SJCRH30 (cell line): Measurements from ENCODE around the gene DCBLD2. TPM values are rescaled to one million over a fixed set of nuclear protein-coding genes. Genes with fewer than 3 reads are reported as not detected.
"Not testable (repeated sequence)": the region's sequence is repeated elsewhere in the genome, so short reads cannot be mapped to it uniquely, and the experiment has no call there.

ENCODE experiments used
- DNase-seq, 2 experiments: peaks; one replicate each; pipeline ENCODE4 v3.0.0-alpha.2; 2015 to 2020
- H3K27ac ChIP-seq: fragments of 250-450 bp; sonication (Bioruptor Pico); 2 replicates; pipeline ENCODE4 v1.5.1; 2020; ENCODE audit warnings: mild to moderate bottlenecking, moderate library complexity
- H3K27me3 ChIP-seq: fragments of 250-450 bp; sonication (Bioruptor Pico); 2 replicates; pipeline ENCODE4 v1.5.1; 2020; ENCODE audit warnings: mild to moderate bottlenecking, moderate library complexity
- H3K36me3 ChIP-seq: fragments of 250-450 bp; sonication (Bioruptor Pico); 2 replicates; pipeline ENCODE4 v1.5.1; 2020; ENCODE audit warnings: mild to moderate bottlenecking, moderate library complexity
- H3K4me1 ChIP-seq: fragments of 250-450 bp; sonication (Bioruptor Pico); 2 replicates; pipeline ENCODE4 v1.5.1; 2020; ENCODE audit warnings: mild to moderate bottlenecking, moderate library complexity
- H3K4me3 ChIP-seq: fragments of 250-450 bp; sonication (Bioruptor Pico); 2 replicates; pipeline ENCODE4 v1.5.1; 2020; ENCODE audit warnings: mild to moderate bottlenecking, moderate library complexity
- H3K9me3 ChIP-seq: fragments of 250-450 bp; sonication (Bioruptor Pico); replicated peaks from 2 replicates; pipeline ENCODE4 v1.5.1; 2020; ENCODE audit warnings: mild to moderate bottlenecking, moderate library complexity
- total RNA-seq: library from RNA; depleted of rRNA; stranded (reverse); fragments of >200 nt; shearing (Covaris generic); gene quantifications from 2 replicates; pipeline ENCODE4 v1.2.3, GENCODE V29; 2014

Gene DCBLD2
- total RNA-seq, 1 experiment from 2014 or later = 61.3 TPM

DNA sequence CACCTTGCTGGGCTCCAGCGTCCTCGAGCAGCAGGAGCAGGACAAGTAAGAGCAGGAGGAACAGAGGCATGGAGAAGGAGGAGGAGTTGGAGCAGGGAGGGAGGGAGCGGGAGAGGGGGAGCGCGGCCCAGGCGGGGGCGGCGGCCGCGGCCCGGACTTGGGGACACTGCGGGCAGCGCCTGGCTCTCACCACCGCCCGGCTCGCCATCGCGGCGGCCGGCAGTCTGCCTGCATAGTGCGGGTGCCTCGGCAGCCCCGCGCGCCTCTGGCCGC lies 440 bp downstream of the DCBLD2 start:
- peak; percentile 52 to 64 for DNase-seq
- Histone ChIP-seq H3K4me3 (peak overlapping the region; percentile 92), H3K9me3 (no peaks in the 10 kb centered on the region), H3K4me1 (0 out of 2 replicates have a peak, but pooled peaks cover 4% of the 10 kb centered on the region), H3K36me3 (no peaks in the 10 kb centered on the region), H3K27ac (peak overlapping the region; percentile 73), H3K27me3 (no peaks in the 10 kb centered on the region)

- H3K9me3 ChIP-seq = no peaks in the 10 kb centered on the region
- no peaks in the 10 kb centered on the region for H3K36me3 ChIP-seq
- no peak overlapping the region; the same call in 1 of the 2 replicates for H3K27ac ChIP-seq
- H3K4me3 ChIP-seq = peak overlapping the region; percentile 92
- H3K4me1 ChIP-seq = 0 out of 2 replicates have a peak, but pooled peaks cover 4% of the 10 kb centered on the region
- peak in 1 of 2 experiments; percentile 10 for DNase-seq
- H3K27me3 ChIP-seq = no peaks in the 10 kb centered on the region
Measured at GRCh38 chr3:98900265-98901118, 1.0 kb downstream of the DCBLD2 start.

DNA sequence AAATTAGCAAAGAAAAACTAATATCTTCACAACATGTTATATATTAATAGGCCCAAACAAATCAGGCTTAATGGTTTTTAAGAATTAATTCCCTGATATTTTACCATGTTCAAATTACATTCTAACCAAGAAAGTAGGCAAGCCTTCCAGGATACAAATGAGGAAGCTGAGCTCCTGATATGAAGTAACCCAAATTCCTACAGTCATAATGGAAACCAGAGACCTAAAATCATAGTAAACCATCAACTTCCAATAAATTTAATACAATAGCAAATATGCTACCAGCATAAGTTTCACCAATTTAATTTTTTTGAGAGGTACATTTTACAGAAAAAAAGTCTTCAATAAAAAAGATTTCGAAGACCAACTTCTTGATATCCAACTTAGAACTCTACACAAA lies 3.8 kb downstream of the DCBLD2 start:
- Histone ChIP-seq H3K4me3 (no peak overlapping the region), H3K27ac (no peak overlapping the region)
- DNase-seq = no peak

DNA sequence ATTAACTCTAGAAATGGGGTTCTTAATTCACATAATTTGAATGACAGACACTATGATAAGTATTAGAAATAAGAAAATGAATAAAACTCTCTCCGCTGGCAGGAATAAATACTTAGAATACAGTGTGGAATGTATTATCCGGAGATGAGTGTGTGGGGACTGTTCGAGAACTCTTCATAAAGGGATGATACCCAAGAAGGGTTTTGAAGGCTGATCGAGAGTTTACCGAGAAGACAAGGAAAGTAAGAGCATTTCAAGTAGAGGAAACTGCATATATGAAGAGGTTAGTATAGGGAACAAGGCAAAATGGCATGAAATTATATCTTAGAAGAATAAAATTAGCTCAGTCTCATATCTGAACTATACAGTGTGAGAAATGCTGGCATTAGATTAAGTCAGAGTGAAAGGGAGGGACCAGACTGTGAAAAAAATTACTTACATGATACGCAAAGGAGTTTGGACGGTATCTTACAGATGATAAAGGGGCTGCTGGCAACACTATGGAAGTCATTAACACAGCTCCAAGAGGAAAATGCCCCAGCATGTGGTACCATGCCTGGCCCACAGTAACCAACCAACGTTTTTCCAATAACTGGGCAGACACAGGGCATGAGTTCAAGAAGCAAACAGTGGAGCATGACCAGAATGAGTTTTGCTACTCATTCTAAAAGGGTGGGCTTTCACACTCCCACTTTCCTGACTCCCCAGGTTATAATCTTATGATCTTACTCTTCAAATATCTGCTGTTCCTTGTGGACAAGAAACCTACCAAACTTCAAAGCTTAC lies 6.5 kb downstream of the DCBLD2 start:
- 0 out of 2 replicates have a peak, but pooled peaks cover 2% of the 10 kb centered on the region for H3K36me3 ChIP-seq
- peaks cover 14% of the 10 kb centered on the region for H3K4me1 ChIP-seq
- no peaks in the 10 kb centered on the region for H3K9me3 ChIP-seq
- H3K4me3 ChIP-seq = no peak overlapping the region
- no peak for DNase-seq
- H3K27me3 ChIP-seq = no peaks in the 10 kb centered on the region
- H3K27ac ChIP-seq = no peak overlapping the region

More for the DNA sequence above, 3.8 kb downstream of the DCBLD2 start:
- no peaks in the 10 kb centered on the region for H3K9me3 ChIP-seq
- H3K4me1 ChIP-seq = peaks cover 18% of the 10 kb centered on the region
- no peaks in the 10 kb centered on the region for H3K27me3 ChIP-seq
- 0 out of 2 replicates have a peak, but pooled peaks cover under 1% of the 10 kb centered on the region for H3K36me3 ChIP-seq

DNA sequence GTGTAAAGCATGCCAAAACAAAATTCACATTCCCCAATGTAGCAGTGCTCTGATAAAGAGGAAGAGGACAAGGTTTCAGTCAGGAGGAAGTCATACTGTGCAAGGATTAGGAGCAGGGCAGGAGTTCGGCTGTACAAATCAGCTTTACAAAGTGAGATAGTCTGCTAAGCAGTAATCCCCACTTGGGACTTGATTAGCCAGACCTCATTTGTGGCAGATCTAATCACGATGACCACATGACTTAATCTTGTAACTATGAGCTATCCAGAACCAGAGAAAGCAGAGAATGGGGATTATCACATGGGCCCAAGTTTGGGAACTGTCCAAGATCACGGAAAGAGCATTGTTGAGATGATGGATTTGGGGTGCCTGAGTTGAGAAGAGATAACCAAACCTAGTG lies 7.8 kb downstream of the DCBLD2 start:
- H3K27me3 ChIP-seq = no peaks in the 10 kb centered on the region
- 0 out of 2 replicates have a peak, but pooled peaks cover 2% of the 10 kb centered on the region for H3K36me3 ChIP-seq
- no peak overlapping the region for H3K4me3 ChIP-seq
- DNase-seq = peak; percentile 36 to 61
- peaks cover 14% of the 10 kb centered on the region for H3K4me1 ChIP-seq
- H3K27ac ChIP-seq = no peak overlapping the region
- no peaks in the 10 kb centered on the region for H3K9me3 ChIP-seq

GRCh38 chr3:98892263-98892662 lies 9.2 kb downstream of the DCBLD2 start:
- H3K36me3 ChIP-seq = 0 out of 2 replicates have a peak, but pooled peaks cover 2% of the 10 kb centered on the region
- peaks cover 14% of the 10 kb centered on the region for H3K4me1 ChIP-seq
- no peak overlapping the region for H3K27ac ChIP-seq

GRCh38 chr3:98890965-98891910 lies 10.3 kb downstream of the DCBLD2 start:
- no peaks in the 10 kb centered on the region for H3K27me3 ChIP-seq
- H3K36me3 ChIP-seq = 0 out of 2 replicates have a peak, but pooled peaks cover 2% of the 10 kb centered on the region
- DNase-seq = no peak
- H3K9me3 ChIP-seq = no peaks in the 10 kb centered on the region
- peaks cover 17% of the 10 kb centered on the region for H3K4me1 ChIP-seq
- no peak overlapping the region for H3K27ac ChIP-seq
- no peak overlapping the region for H3K4me3 ChIP-seq

More at GRCh38 chr3:98892263-98892662, 9.2 kb downstream of the DCBLD2 start:
- Histone ChIP-seq H3K9me3 (no peaks in the 10 kb centered on the region), H3K4me3 (no peak overlapping the region), H3K27me3 (no peaks in the 10 kb centered on the region)
- no peak for DNase-seq

GRCh38 chr3:98890181-98890835 lies 11.2 kb downstream of the DCBLD2 start:
- Histone ChIP-seq H3K4me1 (peaks cover 22% of the 10 kb centered on the region), H3K27me3 (no peaks in the 10 kb centered on the region), H3K9me3 (no peaks in the 10 kb centered on the region), H3K27ac (no peak overlapping the region), H3K36me3 (0 out of 2 replicates have a peak, but pooled peaks cover 2% of the 10 kb centered on the region), H3K4me3 (no peak overlapping the region)
- no peak for DNase-seq

DNA sequence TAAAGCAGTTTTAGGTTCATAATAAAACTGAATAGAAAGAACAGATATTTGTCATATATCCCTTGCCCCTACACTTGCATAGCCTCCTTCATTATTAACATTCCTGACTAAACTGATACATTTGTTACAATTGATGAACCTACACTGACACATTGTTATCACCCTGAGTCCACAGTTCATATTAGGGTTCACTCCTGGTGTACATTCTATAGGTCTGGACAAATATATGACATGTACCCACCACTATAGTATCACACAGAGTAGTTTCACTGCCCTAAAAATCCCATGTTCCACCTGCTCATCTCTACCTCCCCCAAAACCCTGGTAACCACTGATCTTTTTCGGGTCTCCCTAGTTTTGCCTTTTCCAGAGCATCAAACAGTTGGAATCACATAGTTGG lies 13.8 kb downstream of the DCBLD2 start:
- H3K27ac ChIP-seq = no peak overlapping the region
- DNase-seq = no peak
- H3K4me1 ChIP-seq = peaks cover 12% of the 10 kb centered on the region
- H3K36me3 ChIP-seq = 0 out of 2 replicates have a peak, but pooled peaks cover 1% of the 10 kb centered on the region
- H3K27me3 ChIP-seq = no peaks in the 10 kb centered on the region
- H3K4me3 ChIP-seq = no peak overlapping the region
- H3K9me3 ChIP-seq = no peaks in the 10 kb centered on the region

GRCh38 chr3:98886525-98886924 lies 15.0 kb downstream of the DCBLD2 start:
- H3K4me1 ChIP-seq = peaks cover 12% of the 10 kb centered on the region
- no peaks in the 10 kb centered on the region for H3K27me3 ChIP-seq
- no peaks in the 10 kb centered on the region for H3K9me3 ChIP-seq
- no peak overlapping the region for H3K4me3 ChIP-seq
- DNase-seq = no peak
- H3K27ac ChIP-seq = no peak overlapping the region
- 0 out of 2 replicates have a peak, but pooled peaks cover under 1% of the 10 kb centered on the region for H3K36me3 ChIP-seq

- Histone ChIP-seq H3K27me3 (no peaks in the 10 kb centered on the region), H3K4me3 (no peak overlapping the region), H3K27ac (no peak overlapping the region), H3K4me1 (peaks cover 12% of the 10 kb centered on the region), H3K36me3 (0 out of 2 replicates have a peak, but pooled peaks cover 3% of the 10 kb centered on the region), H3K9me3 (no peaks in the 10 kb centered on the region)
- peak; percentile 11 to 48 for DNase-seq
Measured at GRCh38 chr3:98885851-98886250, 15.6 kb downstream of the DCBLD2 start.

DNA sequence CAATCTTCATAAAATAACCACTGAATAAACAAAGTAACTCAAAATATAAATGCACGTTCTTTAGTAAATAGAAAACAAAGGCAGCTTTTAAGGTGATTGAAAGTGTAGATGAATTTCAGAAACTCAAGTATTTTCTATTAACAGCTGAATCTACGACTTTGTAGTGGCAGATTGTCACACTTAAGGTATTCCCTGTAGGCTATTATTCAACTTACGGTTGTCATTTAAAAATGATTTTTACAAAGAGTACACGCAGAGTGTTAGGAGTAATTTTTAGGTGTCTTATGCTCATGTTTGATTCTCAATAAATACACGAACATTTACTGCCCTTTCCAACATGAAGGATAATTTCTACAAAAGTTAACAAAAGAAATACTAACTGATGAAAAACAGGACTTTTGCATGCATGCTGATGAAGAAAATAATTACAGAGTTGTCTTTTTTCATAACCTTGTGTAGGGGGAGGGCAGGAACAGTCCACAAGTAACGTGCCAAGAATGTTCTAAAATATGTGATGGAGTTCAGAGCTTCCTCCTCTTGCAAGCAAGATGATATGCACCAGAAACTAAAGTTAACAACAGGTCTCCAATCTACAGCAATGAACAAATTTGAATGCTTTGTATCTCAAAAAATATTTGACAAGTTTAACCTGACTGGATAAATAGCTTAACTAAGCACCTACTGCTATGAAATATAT lies 16.7 kb downstream of the DCBLD2 start:
- Histone ChIP-seq H3K4me1 (peaks cover 12% of the 10 kb centered on the region), H3K27ac (no peak overlapping the region), H3K36me3 (peaks cover 3% of the 10 kb centered on the region; the same call in 1 of the 2 replicates), H3K27me3 (no peaks in the 10 kb centered on the region), H3K9me3 (no peaks in the 10 kb centered on the region), H3K4me3 (no peak overlapping the region)
- DNase-seq = no peak

- H3K27me3 ChIP-seq, H3K27ac ChIP-seq, H3K4me3 ChIP-seq, H3K36me3 ChIP-seq, H3K9me3 ChIP-seq, DNase-seq: not testable (repeated sequence)
- peaks cover 12% of the 10 kb centered on the region for H3K4me1 ChIP-seq
Measured at GRCh38 chr3:98882614-98883333, 18.7 kb downstream of the DCBLD2 start.
